ENCODE data around the gene RPL13.

Gene RPL13

GRCh38 chr16:89600956-89601355 lies 40.5 kb downstream of the RPL13 start:
- no peak for DNase-seq

- DNase-seq: no peak
Measured at GRCh38 chr16:89601906-89602272, 41.4 kb downstream of the RPL13 start.

- DNase-seq: peak; percentile 73
Measured at GRCh38 chr16:89602273-89602951, 41.9 kb downstream of the RPL13 start.

GRCh38 chr16:89602952-89603590 lies 42.6 kb downstream of the RPL13 start:
- DNase-seq: no peak

GRCh38 chr16:89604764-89605163 lies 44.3 kb downstream of the RPL13 start:
- no peak for DNase-seq

- peak; percentile 26 for DNase-seq
Measured at GRCh38 chr16:89605186-89605970, 44.9 kb downstream of the RPL13 start.

- no peak for DNase-seq
Measured at GRCh38 chr16:89606006-89606405, 45.5 kb downstream of the RPL13 start.

GRCh38 chr16:89607453-89607852 lies 47.0 kb downstream of the RPL13 start:
- DNase-seq: no peak

GRCh38 chr16:89607937-89608740 lies 47.7 kb downstream of the RPL13 start:
- no peak for DNase-seq

- no peak for DNase-seq
Measured at GRCh38 chr16:89610108-89610453, 49.6 kb downstream of the RPL13 start.

- DNase-seq: no peak
Measured at GRCh38 chr16:89612415-89613166, 52.1 kb downstream of the RPL13 start.

GRCh38 chr16:89613231-89613953 lies 52.9 kb downstream of the RPL13 start, which contains the start of gene DPEP1:
Gene DPEP1 (plus strand): TSS chr16:89613642. CDS start chr16:89630411, 16,769 bp downstream.
- no peak for DNase-seq

GRCh38 chr16:89613954-89614459 lies 53.5 kb downstream of the RPL13 start:
- DNase-seq: no peak

Data from left hindlimb (tissue), 1 donor.